Loucy (cell line): ENCODE results near the gene SPNS1.
"Not testable (repeated sequence)": the region's sequence is repeated elsewhere in the genome, so short reads cannot be mapped to it uniquely, and the experiment has no call there.

Source experiments
- H2AFZ ChIP-seq: fragments of 200-600 bp; sonication (generic); 2 replicates; pipeline ENCODE4 v1.6.0; 2016; ENCODE audit warnings: antibody characterized with exemption, mild to moderate bottlenecking, low read length, moderate library complexity
- H3F3A ChIP-seq: fragments of 200-600 bp; 2 replicates; pipeline ENCODE4 v1.6.0; 2016; ENCODE audit warnings: antibody characterized with exemption, low read depth, mild to moderate bottlenecking
- H3K27me3 ChIP-seq: fragments of 200-600 bp; sonication (generic); 2 replicates; pipeline ENCODE4 v1.6.1; 2014; ENCODE audit warnings: low read length, mild to moderate bottlenecking; ENCODE audit not compliant: insufficient read depth, poor library complexity, severe bottlenecking
- H3K36me3 ChIP-seq: fragments of 200-600 bp; sonication (generic); 2 replicates; pipeline ENCODE4 v1.6.1; 2016; ENCODE audit warnings: low read length; ENCODE audit not compliant: insufficient read depth
- H3K4me1 ChIP-seq: fragments of 200-600 bp; sonication (generic); 2 replicates; pipeline ENCODE4 v1.5.1; 2014; ENCODE audit warnings: low read length, mild to moderate bottlenecking; ENCODE audit not compliant: insufficient read depth, poor library complexity, severe bottlenecking
- H3K4me2 ChIP-seq: fragments of 200-600 bp; sonication (generic); 2 replicates; pipeline ENCODE4 v1.6.0; 2014; ENCODE audit warnings: antibody characterized with exemption, low read length, low read depth, mild to moderate bottlenecking; ENCODE audit not compliant: poor library complexity, severe bottlenecking
- H3K4me3 ChIP-seq: fragments of 200-600 bp; sonication (generic); 2 replicates; pipeline ENCODE4 v1.5.1; 2014; ENCODE audit warnings: low read length, mild to moderate bottlenecking, mixed read lengths; ENCODE audit not compliant: poor library complexity, severe bottlenecking
- H3K79me2 ChIP-seq: fragments of 200-600 bp; sonication (generic); 2 replicates; pipeline ENCODE4 v1.6.1; 2014; ENCODE audit warnings: low read length; ENCODE audit not compliant: insufficient read depth
- H3K9ac ChIP-seq: fragments of 200-600 bp; sonication (generic); 2 replicates; pipeline ENCODE4 v1.6.0; 2014; ENCODE audit warnings: mild to moderate bottlenecking, low read depth, low read length, moderate library complexity; ENCODE audit not compliant: poor library complexity, severe bottlenecking
- H3K9me2 ChIP-seq: fragments of 200-600 bp; sonication (generic); replicated peaks from 2 replicates; pipeline ENCODE4 v1.6.1; 2016; ENCODE audit warnings: low read depth, low read length, mixed read lengths
- H3K9me3 ChIP-seq: fragments of 200-600 bp; sonication (generic); 2 replicates; pipeline ENCODE4 v1.6.1; 2014; ENCODE audit warnings: mild to moderate bottlenecking, antibody characterized with exemption, low read length, low read depth; ENCODE audit not compliant: insufficient read depth
- H4K20me1 ChIP-seq: fragments of 200-600 bp; sonication (generic); 2 replicates; pipeline ENCODE4 v1.6.0; 2014; ENCODE audit warnings: antibody characterized with exemption, low read length, mild to moderate bottlenecking; ENCODE audit not compliant: insufficient read depth, poor library complexity, severe bottlenecking
- EZH2phosphoT487 ChIP-seq: fragments of 200-600 bp; IDR thresholded peaks from 2 replicates; pipeline ENCODE4 v1.6.1; 2018; ENCODE audit warnings: antibody characterized with exemption, mild to moderate bottlenecking, moderate library complexity, borderline replicate concordance
- TF ChIP-seq, protein P1 (sequence below): fragments of 200-600 bp; sonication (generic); conservative IDR thresholded peaks from 2 replicates; pipeline ENCODE4 v1.5.1; 2014; ENCODE audit warnings: mild to moderate bottlenecking, antibody characterized with exemption, low read length

Gene SPNS1

DNA sequence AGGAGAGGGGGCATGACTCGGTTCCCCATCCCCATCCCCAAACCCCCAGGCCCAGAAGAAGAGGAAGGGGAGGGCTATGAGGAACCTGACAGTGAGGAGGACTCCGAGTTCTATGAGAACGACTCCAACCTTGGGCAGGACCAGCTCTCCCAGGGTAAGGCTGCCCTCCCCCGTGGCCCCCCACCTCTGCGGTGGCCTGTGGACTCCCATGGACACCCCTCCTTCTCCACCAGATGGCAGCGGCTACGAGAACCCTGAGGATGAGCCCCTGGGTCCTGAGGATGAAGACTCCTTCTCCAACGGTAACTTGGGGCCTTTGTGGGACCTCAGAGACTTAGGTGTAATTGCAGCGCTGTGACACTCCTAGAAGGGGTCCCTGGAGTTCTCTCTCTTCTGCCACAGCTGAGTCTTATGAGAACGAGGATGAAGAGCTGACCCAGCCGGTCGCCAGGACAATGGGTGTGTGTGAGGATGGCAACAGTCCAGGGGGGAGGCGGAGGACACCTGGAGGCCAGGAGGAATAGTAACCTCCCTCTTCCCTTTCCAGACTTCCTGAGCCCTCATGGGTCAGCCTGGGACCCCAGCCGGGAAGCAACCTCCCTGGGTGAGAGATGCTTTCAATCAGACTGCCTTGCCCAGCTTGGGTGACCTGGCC lies 37.2 kb upstream of the SPNS1 start:
- H3K4me3 ChIP-seq: no peak overlapping the region
- H2AFZ ChIP-seq: no peak overlapping the region
- H3K4me1 ChIP-seq: peaks cover 6% of the 10 kb centered on the region
- no peak overlapping the region for H3K4me2 ChIP-seq
- H3K9ac ChIP-seq: no peak overlapping the region
- H3K27me3 ChIP-seq: no peaks in the 10 kb centered on the region
- TF ChIP-seq, protein P1, sequence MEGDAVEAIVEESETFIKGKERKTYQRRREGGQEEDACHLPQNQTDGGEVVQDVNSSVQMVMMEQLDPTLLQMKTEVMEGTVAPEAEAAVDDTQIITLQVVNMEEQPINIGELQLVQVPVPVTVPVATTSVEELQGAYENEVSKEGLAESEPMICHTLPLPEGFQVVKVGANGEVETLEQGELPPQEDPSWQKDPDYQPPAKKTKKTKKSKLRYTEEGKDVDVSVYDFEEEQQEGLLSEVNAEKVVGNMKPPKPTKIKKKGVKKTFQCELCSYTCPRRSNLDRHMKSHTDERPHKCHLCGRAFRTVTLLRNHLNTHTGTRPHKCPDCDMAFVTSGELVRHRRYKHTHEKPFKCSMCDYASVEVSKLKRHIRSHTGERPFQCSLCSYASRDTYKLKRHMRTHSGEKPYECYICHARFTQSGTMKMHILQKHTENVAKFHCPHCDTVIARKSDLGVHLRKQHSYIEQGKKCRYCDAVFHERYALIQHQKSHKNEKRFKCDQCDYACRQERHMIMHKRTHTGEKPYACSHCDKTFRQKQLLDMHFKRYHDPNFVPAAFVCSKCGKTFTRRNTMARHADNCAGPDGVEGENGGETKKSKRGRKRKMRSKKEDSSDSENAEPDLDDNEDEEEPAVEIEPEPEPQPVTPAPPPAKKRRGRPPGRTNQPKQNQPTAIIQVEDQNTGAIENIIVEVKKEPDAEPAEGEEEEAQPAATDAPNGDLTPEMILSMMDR: peak; percentile 25
- no peak for TF ChIP-seq EZH2phosphoT487
- no peaks in the 10 kb centered on the region for H4K20me1 ChIP-seq
- H3K9me3 ChIP-seq: no peaks in the 10 kb centered on the region
- H3K9me2 ChIP-seq: no peaks in the 10 kb centered on the region
- H3K36me3 ChIP-seq: no peaks in the 10 kb centered on the region
- no peaks in the 10 kb centered on the region for H3F3A ChIP-seq
- H3K79me2 ChIP-seq: no peaks in the 10 kb centered on the region

DNA sequence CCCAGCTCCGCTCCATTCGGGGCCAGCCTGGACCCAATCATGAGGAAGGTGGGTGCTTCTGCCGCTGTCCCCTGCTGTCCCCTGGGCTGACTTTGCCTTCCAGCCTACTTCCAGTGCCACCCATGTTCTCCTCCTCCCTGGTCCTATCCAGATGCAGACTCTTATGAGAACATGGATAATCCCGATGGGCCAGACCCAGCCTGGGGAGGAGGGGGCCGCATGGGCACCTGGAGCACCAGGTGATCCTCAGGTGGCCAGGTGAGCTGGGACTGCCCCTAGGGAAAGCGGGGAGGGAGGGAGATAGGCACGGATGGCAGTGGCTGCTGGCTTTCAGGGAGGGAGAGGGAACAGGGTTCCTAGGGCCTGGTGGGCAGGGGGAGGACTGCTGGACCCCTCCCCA lies 35.9 kb upstream of the SPNS1 start:
- Histone ChIP-seq H3K4me2 (no peak overlapping the region), H3K4me3 (no peak overlapping the region), H2AFZ (no peak overlapping the region), H3K9ac (no peak overlapping the region), H3K9me2 (no peaks in the 10 kb centered on the region), H3K79me2 (no peaks in the 10 kb centered on the region), H3K36me3 (no peaks in the 10 kb centered on the region), H3K9me3 (no peaks in the 10 kb centered on the region), H3K4me1 (peaks cover 1% of the 10 kb centered on the region), H3K27me3 (no peaks in the 10 kb centered on the region), H4K20me1 (no peaks in the 10 kb centered on the region), H3F3A (no peaks in the 10 kb centered on the region)
- TF ChIP-seq EZH2phosphoT487: no peak
- TF ChIP-seq, protein P1: no peak

DNA sequence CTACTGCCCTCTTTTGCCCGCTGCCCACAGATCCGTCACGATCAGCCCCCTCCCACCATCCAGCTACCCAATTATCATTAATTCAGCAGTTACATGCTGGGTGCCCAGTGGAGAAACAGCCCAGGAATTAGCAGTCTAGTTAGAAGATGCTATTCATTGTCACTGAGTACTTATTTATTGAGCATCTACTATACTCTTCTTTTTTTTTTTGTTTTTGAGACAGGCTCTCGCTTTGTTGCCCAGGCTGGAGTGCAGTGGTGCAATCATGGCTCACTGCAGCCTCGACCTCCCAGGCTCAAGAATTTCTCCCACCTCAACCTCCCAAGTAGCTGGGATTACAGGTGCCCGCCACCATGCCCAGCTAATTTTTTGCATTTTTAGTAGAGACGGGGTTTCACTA lies 34.8 kb upstream of the SPNS1 start:
- H3F3A ChIP-seq: not testable (repeated sequence)

DNA sequence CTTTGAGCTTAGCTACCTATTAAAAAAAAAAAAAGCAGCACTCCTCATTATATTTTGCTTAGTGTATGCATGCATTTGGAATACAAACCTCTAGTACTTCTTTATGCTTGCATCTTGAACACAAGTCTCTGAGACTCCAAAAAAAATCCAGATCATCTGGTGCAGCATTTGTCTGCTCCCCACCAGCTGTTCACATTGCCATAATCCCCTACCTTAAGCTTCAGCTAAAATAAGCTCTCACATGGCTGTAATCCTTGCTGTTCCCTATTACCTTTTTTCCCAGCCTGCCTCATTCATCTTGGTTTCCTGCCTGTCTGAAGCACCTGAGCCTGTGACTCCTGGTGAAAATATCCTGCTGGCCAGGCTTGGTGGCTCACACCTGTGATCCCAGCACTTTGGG lies 31.3 kb upstream of the SPNS1 start:
- Histone ChIP-seq H3K4me1 (peaks cover 10% of the 10 kb centered on the region), H3K9me2 (no peaks in the 10 kb centered on the region), H3F3A (peaks cover 5% of the 10 kb centered on the region; the same call in 1 of the 2 replicates), H3K36me3 (no peaks in the 10 kb centered on the region), H3K4me3 (no peak overlapping the region), H3K9ac (no peak overlapping the region), H2AFZ (peak overlapping the region; percentile 73; the same call in 1 of the 2 replicates), H3K27me3 (no peaks in the 10 kb centered on the region), H3K4me2 (no peak overlapping the region), H3K79me2 (no peaks in the 10 kb centered on the region), H3K9me3 (no peaks in the 10 kb centered on the region), H4K20me1 (no peaks in the 10 kb centered on the region)
- no peak for TF ChIP-seq EZH2phosphoT487
- TF ChIP-seq, protein P1: no peak

More for the DNA sequence above, 34.8 kb upstream of the SPNS1 start:
- not testable (repeated sequence) for H4K20me1 ChIP-seq, H3K4me3 ChIP-seq, H3K36me3 ChIP-seq, H3K9me2 ChIP-seq, H3K4me1 ChIP-seq, H3K9ac ChIP-seq, H3K79me2 ChIP-seq, H3K27me3 ChIP-seq, H2AFZ ChIP-seq, H3K4me2 ChIP-seq, H3K9me3 ChIP-seq
